Fibroblast of lung (primary cell): ENCODE measurements around the gene FAM107B.

ENCODE experiments used
- CTCF ChIP-seq, 2 donors: IDR thresholded peaks in 1 of 2; conservative IDR thresholded peaks in 1 of 2; 1 replicate in 1 of 2; 2 replicates in 1 of 2; pipeline ENCODE4 v1.5.1; 2011 to 2012; ENCODE audit warnings: low read length in 2 of 2, control low read depth in 1 of 2, inconsistent platforms in 1 of 2, low read depth in 1 of 2, mild to moderate bottlenecking in 1 of 2
- EZH2 ChIP-seq: IDR thresholded peaks from 2 replicates; pipeline ENCODE4 v1.5.1; 2012; ENCODE audit warnings: low read length, control low read depth, mild to moderate bottlenecking; ENCODE audit errors: missing control alignments

DNA sequence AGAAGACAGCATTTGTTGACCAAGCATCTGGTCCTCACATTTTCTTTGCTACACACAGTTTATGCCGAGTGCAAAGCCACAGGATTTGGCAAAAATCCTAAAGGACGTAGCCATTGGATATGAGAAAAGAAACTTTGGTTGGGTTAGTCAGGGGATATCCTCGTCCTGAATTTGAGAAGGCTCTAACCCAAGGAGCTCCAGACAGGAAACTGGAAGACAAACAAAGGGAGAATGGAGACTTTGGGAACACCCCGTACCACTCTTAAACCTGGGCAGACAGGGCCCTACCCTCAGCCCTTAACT lies 297.3 kb downstream of the FAM107B start:
- TF ChIP-seq CTCF (conservative IDR thresholded peaks at IDR 0.05 in 1 of 2, IDR thresholded peaks at IDR 0.05 in 1 of 2; ENCODE audit: low read depth in 1 of 2, low read length in 2 of 2): no peak
- TF ChIP-seq EZH2: no peak
